Endothelial cell (in vitro differentiated cells): Measurements from ENCODE around the gene TCERG1L. TPM values are rescaled to one million over a fixed set of nuclear protein-coding genes. Genes with fewer than 3 reads are reported as not detected.

Source experiments
- DNase-seq: peaks from one replicate; pipeline ENCODE4 v3.0.0; 2021; ENCODE audit warnings: low spot score
- H3K27ac Mint-ChIP-seq: one replicate; pipeline ENCODE4 v1.8.0; 2021; ENCODE audit warnings: mixed read lengths, inconsistent platforms; ENCODE audit not compliant: unreplicated experiment
- H3K27me3 Mint-ChIP-seq: one replicate; pipeline ENCODE4 v1.8.0; 2021; ENCODE audit warnings: mild to moderate bottlenecking, moderate library complexity, mixed read lengths, inconsistent platforms; ENCODE audit not compliant: unreplicated experiment
- H3K36me3 Mint-ChIP-seq: one replicate; pipeline ENCODE4 v1.8.0; 2021; ENCODE audit warnings: mild to moderate bottlenecking, low read depth, mixed read lengths, inconsistent platforms; ENCODE audit not compliant: unreplicated experiment
- H3K4me1 Mint-ChIP-seq: one replicate; pipeline ENCODE4 v1.8.0; 2021; ENCODE audit warnings: mild to moderate bottlenecking, mixed read lengths, inconsistent platforms; ENCODE audit not compliant: unreplicated experiment
- H3K4me3 Mint-ChIP-seq: one replicate; pipeline ENCODE4 v1.8.0; 2021; ENCODE audit warnings: mild to moderate bottlenecking, mixed read lengths, inconsistent platforms; ENCODE audit not compliant: unreplicated experiment
- H3K9me3 Mint-ChIP-seq: one replicate; pipeline ENCODE4 v1.8.0; 2021; ENCODE audit warnings: mixed read lengths, inconsistent platforms; ENCODE audit not compliant: unreplicated experiment
- total RNA-seq: library from RNA; stranded (reverse); fragmentation: NEBNext Ultra II Directional; extraction: Animal tissue kit (Norgen Biotek cat#: 25700); gene quantifications from one replicate; pipeline ENCODE4 v1.2.1, GENCODE V29; 2021; ENCODE audit not compliant: unreplicated experiment
- TF ChIP-seq, protein P1 (sequence below): fragments of 200-600 bp; sonication (generic); IDR thresholded peaks from one replicate; pipeline ENCODE4 v1.5.0; 2021; ENCODE audit warnings: antibody characterized with exemption; ENCODE audit not compliant: unreplicated experiment

Gene TCERG1L
- total RNA-seq, 1 donor from 2014 or later = not detected

DNA sequence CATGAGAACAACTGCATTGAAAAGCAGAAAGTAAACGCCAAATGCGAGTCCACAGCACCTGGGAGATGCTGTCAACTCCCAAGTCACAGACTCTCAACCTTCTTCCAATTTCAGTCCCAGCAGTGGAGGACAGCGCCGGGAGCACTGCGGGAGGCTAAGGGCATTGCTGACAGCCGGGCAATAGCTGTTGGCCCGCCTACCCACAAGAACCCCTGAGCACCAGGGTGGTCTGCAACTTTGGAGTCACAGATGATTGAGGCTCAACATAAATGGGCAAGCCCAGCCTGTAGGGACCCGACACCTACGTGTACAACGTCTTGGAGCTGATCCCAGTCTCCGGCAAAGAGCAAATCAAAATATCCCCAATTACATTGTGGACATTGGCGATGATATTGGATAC is 262.9 kb downstream of the TCERG1L start:
- peaks cover 12% of the 10 kb centered on the region for H3K36me3 Mint-ChIP-seq
- peaks cover 37% of the 10 kb centered on the region for H3K9me3 Mint-ChIP-seq
- H3K4me1 Mint-ChIP-seq = no peaks in the 10 kb centered on the region
- no peak overlapping the region for H3K4me3 Mint-ChIP-seq
- H3K27me3 Mint-ChIP-seq = peaks cover 3% of the 10 kb centered on the region
- H3K27ac Mint-ChIP-seq = no peak overlapping the region
- TF ChIP-seq, protein P1, sequence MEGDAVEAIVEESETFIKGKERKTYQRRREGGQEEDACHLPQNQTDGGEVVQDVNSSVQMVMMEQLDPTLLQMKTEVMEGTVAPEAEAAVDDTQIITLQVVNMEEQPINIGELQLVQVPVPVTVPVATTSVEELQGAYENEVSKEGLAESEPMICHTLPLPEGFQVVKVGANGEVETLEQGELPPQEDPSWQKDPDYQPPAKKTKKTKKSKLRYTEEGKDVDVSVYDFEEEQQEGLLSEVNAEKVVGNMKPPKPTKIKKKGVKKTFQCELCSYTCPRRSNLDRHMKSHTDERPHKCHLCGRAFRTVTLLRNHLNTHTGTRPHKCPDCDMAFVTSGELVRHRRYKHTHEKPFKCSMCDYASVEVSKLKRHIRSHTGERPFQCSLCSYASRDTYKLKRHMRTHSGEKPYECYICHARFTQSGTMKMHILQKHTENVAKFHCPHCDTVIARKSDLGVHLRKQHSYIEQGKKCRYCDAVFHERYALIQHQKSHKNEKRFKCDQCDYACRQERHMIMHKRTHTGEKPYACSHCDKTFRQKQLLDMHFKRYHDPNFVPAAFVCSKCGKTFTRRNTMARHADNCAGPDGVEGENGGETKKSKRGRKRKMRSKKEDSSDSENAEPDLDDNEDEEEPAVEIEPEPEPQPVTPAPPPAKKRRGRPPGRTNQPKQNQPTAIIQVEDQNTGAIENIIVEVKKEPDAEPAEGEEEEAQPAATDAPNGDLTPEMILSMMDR = no peak
- DNase-seq = no peak

- Mint-ChIP-seq H3K36me3 (peaks cover 12% of the 10 kb centered on the region), H3K4me1 (no peaks in the 10 kb centered on the region), H3K27ac (no peak overlapping the region), H3K4me3 (no peak overlapping the region), H3K27me3 (peaks cover 3% of the 10 kb centered on the region), H3K9me3 (peaks cover 37% of the 10 kb centered on the region)
- TF ChIP-seq, protein P1 = no peak
- no peak for DNase-seq
These were observed 264.0 kb downstream of the TCERG1L start for GRCh38 chr10:131047501-131047900.

GRCh38 chr10:131046194-131046593 is 265.3 kb downstream of the TCERG1L start:
- Mint-ChIP-seq H3K27me3 (peaks cover 4% of the 10 kb centered on the region), H3K9me3 (peaks cover 32% of the 10 kb centered on the region), H3K36me3 (peaks cover 12% of the 10 kb centered on the region), H3K27ac (no peak overlapping the region), H3K4me3 (no peak overlapping the region), H3K4me1 (no peaks in the 10 kb centered on the region)
- TF ChIP-seq, protein P1 = no peak
- DNase-seq = no peak

- no peak for DNase-seq
- Mint-ChIP-seq H3K4me1 (no peaks in the 10 kb centered on the region), H3K27ac (no peak overlapping the region), H3K27me3 (peaks cover 4% of the 10 kb centered on the region), H3K36me3 (peaks cover 12% of the 10 kb centered on the region), H3K9me3 (peaks cover 40% of the 10 kb centered on the region), H3K4me3 (peak overlapping the region; percentile 74)
- TF ChIP-seq, protein P1 = no peak
These were observed 267.0 kb downstream of the TCERG1L start for GRCh38 chr10:131044379-131045111.

DNA sequence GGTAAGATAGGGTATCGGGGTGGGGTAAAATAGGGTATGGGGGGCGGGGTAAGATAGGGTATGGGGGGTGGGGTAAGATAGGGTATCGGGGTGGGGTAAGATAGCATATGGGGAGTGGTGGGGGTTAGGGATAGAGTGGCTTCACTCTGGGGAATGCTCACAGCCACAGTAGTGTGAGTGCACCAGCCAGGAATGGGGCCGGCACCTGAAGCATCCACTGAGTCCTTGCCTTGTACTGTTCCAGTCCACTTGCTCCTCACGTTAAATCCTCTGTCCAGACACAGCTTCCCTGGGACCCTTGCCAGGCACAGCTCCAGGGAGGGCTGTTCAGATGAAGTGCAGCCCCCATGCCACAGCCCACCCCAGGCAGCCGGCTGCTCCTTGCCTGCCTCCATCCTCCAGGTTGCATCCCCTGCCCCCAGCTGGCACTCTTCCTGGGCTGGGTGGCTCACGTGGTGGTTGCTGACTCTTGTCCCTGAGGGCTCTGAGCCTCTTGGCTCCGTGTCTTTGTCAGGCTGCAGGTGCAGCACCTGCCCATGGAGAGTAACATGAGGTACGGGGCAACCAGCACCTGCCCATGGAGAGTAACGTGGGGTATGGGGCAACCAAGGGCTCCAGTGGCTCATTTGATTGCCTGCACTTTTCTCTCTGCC is 268.4 kb downstream of the TCERG1L start:
- DNase-seq = no peak
- H3K4me1 Mint-ChIP-seq = no peaks in the 10 kb centered on the region
- H3K4me3 Mint-ChIP-seq = no peak overlapping the region
- no peak overlapping the region for H3K27ac Mint-ChIP-seq
- H3K9me3 Mint-ChIP-seq = peaks cover 40% of the 10 kb centered on the region
- TF ChIP-seq, protein P1 = no peak
- peaks cover 4% of the 10 kb centered on the region for H3K27me3 Mint-ChIP-seq
- H3K36me3 Mint-ChIP-seq = peaks cover 12% of the 10 kb centered on the region
